HG03520 (cell line): ENCODE results near the gene MINDY3.
A peak's percentile ranks its signal among the peaks of the same experiment; 100 is the strongest.
"Not testable (repeated sequence)": the region's sequence is repeated elsewhere in the genome, so short reads cannot be mapped to it uniquely, and the experiment has no call there.

Source experiments
- ATAC-seq: cut with Tn5 transposase; IDR thresholded peaks from one replicate; pipeline ENCODE4 v1.9.1; 2021; ENCODE audit warnings: mild to moderate bottlenecking, moderate library complexity; ENCODE audit not compliant: unreplicated experiment

Gene MINDY3

DNA sequence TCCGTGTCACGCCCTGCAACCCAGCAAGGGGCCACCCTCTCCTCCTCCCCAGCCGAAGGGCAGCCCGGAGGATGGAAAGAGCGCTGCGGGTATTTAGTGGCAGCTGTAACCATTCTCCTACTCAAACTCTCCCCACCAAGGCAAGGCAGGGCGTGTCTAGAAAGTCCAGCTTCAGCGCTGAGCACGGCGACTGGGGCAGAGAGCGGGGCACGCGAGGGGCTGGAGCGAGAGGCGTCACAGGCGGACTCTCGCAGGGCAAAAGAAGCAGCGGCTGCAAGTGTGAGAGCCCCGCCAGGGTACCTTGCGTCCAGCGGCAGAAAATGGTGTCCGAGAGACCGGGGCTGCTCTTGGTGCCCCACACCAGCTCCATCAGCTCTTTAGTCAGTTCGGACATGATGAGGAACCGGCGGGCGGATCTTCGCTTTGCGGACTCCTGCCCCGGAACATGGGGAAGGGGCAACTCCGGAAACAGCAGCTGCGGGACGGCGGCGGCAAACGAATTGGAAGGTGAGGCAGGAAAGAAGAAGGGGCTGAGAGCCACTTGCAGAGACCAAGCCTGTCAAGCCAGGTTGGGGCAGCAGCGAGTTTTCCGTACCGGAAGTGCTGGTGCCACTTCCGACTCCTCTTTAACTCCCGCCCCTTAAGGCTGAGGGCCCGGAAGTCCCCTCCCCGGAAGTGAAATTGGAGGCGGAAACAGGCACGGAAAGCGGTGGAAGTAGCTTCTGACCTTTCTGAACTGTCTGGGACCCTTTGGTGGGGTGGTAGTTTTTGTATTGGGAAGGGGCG is at the start of gene MINDY3:
Gene MINDY3, minus strand, starts transcription at position 602 of the 786 bp plus-strand sequence. Its CDS starts 208 bp downstream, at position 394.
- peak; percentile 88 for ATAC-seq

- no peak for ATAC-seq
Measured at GRCh38 chr10:15901889-15902288, 41.6 kb upstream of the MINDY3 start.

DNA sequence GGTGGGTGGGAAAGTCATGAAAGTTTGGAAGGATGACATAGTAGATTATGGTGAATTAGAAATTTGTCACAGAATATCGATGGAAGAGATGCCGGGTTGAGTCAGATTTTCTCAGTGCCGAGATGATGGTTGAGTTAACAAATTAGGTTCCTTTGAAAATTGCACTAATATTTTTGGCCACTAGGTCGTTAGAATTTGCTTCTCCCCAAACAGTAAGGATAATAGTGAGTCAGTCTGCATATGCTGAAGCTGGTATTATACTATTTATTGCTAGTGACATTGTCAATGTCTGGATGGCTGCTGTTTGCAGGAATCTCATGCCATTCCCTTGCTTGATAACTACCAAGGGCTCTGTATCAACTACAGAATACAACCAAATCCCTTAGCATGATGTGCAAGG is 37.7 kb upstream of the MINDY3 start:
- no peak for ATAC-seq

- no peak for ATAC-seq
Measured at GRCh38 chr10:15897287-15897686, 37.0 kb upstream of the MINDY3 start.

DNA sequence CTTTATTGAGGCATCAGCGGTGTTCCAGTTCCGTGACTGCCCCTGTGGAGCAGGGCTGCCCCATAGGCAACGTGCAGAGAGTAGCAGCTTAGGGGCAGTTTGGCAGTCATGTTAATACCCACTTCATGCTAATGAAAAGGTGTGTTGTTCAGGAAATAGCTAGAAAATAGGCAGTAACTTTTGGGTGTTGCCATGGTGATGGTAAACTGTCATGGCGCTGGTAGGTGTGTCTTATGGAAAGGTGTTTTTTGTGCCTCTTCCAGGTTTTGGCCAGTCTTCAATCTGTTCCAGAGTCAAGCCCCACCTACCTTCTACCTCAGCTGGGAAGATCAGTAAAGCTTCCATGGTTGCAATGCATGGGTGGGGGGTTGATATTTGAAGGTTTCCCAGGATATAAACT is 36.3 kb upstream of the MINDY3 start:
- ATAC-seq = no peak

GRCh38 chr10:15884447-15884846 is 24.1 kb upstream of the MINDY3 start:
- ATAC-seq = no peak

DNA sequence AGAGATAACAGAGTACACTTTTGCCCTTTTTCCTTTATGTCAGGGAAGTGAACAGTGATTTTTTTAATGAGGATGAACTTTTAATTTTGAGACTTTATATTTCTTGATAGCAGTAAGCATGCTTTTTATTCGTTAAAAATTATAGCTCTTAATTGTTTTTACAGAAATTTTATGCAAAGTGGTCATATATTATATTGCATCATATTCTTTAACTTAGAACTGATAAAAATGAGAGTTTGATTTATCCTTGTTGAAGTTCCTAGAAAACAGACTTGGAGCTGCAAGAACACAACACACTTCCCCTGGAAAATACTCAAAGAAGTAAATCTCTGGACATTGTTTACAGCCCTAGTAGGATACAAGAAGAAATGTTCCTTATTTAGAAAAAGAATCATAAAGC is 21.2 kb upstream of the MINDY3 start:
- ATAC-seq = no peak

DNA sequence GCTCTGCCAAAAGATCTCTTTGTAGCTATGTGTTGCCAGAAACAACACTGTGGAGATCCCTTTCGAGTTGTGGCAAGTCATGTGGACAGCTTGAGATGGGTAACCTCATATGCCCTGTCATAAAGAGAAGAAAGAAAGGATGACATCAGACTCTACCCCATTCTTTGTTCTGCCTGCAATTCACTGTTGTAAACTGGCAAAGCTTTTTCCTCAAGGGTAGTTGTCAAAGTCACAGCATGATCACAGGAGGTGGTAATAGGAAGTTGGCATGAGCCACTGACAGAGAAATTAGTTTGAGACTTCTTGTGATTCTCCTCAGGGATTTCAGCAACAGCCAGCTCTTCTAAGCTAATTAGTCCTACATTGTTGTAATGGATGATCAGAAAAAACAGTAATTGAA is 19.4 kb upstream of the MINDY3 start:
- ATAC-seq = peak; percentile 50

- no peak for ATAC-seq
Measured at GRCh38 chr10:15879058-15879457, 18.8 kb upstream of the MINDY3 start.

GRCh38 chr10:15877836-15878576 is 17.7 kb upstream of the MINDY3 start:
- ATAC-seq = no peak

- ATAC-seq = not testable (repeated sequence)
Measured at GRCh38 chr10:15876274-15876673, 16.0 kb upstream of the MINDY3 start.

- not testable (repeated sequence) for ATAC-seq
Measured at GRCh38 chr10:15872645-15873044, 12.3 kb upstream of the MINDY3 start.

DNA sequence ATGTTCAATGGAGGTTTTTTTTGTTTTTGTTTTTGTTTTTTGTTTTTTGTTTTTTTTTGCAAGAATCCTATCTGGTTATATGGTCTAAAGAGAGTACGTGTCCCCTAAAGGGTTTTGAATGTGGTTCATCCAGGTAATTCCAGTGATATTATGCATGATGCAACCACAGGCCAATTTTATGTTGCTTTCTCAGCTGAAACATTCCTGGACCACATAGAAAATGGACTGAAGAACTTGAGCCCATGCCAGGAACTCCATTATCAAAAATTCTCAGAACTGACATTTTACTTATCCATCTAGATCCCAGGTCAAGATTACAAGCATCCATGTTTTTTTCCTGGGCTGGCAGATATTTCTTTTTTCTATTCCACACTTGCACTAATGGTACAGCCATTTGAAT is 11.5 kb upstream of the MINDY3 start:
- no peak for ATAC-seq

- ATAC-seq = no peak
Measured at GRCh38 chr10:15869935-15870334, 9.6 kb upstream of the MINDY3 start.

- ATAC-seq = no peak
Measured at GRCh38 chr10:15868006-15868405, 7.7 kb upstream of the MINDY3 start.

DNA sequence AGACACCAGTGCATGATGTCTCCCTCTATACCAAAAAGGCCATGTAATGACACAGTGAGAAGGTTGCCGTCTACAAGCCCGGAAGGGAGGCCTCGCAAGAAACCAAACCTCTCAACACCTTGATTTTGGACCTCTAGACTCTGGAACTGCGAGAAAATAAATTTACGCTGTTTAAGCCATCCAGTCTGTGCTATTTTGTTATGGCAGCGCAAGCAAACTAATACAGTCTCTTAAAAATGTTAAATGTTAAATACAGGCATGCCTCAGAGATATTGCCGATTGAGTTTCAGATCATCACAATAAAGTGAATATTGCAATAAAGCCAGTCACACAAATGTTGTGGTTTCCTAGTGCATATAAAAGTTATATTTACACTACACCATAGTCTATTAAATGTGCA is 5.0 kb upstream of the MINDY3 start:
- no peak for ATAC-seq

DNA sequence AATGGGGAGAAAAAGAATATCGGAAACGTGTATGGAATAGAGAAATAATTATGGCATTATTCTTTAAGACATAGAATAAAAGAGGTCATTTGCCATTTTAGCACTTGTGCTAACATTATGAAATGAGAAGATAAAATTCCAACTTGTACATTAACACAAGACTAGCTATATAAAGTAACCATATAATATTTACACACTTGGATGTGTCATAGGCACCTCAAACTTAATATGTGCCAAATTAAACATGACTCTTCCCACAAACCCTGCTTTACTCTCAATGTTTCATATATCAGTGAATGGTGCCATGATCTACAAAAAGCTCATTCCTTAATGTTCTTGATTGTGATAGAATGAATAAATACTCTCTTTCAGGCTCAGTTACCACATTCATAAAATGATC is 4.1 kb upstream of the MINDY3 start:
- ATAC-seq = no peak

DNA sequence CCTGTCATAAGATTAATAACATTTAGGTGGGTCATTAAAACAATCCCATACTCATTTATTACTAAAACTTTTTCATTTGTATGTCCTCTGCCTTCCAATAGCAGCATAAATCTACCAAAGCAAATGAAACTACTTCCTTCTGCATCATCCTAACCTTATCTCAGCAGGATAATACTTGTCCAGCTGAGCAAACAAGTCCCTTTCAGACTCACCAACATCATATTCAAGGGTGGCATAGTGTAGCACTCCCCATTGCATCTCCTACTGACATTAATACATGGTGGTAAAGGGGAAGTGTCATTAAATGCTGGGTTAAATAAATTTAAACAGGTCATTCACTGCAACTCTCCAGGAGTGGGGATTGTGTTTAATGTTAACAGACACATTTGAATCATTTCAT is 3.4 kb upstream of the MINDY3 start:
- no peak for ATAC-seq

DNA sequence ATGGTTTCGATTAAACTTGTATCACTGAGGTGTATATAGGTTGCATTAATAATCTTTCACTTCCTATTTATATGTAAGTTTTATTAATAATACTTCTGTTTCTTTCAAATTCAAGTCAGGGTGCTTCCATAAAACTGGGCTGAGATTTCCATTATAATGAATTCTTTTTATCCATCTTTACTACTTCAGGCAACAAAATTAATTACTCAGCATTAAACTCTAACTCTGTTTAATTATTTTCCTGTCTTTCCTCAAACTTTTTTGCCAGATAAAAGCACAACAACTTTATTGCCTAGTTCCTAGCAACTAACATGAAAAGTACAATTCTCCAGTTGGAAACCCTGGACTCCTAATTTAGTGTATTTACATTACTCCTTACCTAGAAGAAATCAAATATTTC is 3.0 kb upstream of the MINDY3 start:
- ATAC-seq = no peak

DNA sequence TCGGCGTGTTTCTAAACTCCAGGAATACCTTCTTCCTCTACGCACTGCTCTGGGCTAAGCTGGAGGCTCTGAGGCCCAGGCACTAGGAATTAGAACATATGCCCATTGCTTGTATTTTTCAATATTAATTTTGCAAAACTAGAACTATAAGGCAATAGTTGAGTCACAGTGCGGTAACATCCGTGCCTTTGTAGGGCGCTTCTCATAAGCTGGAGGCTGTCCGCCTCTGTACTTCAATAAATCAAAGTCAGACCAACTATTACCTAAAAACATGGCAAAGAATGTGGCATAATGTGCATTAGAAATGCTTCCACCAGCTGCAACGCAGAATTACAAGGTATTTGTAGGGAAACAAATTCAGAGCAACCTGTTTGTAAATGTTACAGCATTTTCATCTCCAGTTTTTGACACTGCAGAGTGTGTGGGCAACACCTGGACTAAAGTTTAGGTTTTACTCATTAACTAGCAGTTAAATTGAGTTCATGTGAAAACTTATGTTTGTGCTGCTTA is 440 bp upstream of the MINDY3 start:
- no peak for ATAC-seq

GRCh38 chr10:15859509-15859905 is 800 bp downstream of the MINDY3 start:
- ATAC-seq = peak; percentile 43

GRCh38 chr10:15858861-15859281 is 1.4 kb downstream of the MINDY3 start:
- no peak for ATAC-seq
